Common myeloid progenitor, CD34-positive (primary cell): Measurements from ENCODE around the gene FMNL2.

Source experiments
- CTCF ChIA-PET: fragments of 350-600 bp; sonication (Branson Sonifier 250); formaldehyde crosslinking; loops from one replicate; lab custom pipeline; 2021; ENCODE audit warnings: antibody characterized with exemption; lab: Charles Lee
- POLR2A ChIA-PET: fragments of 350-600 bp; sonication (Branson Sonifier 250); formaldehyde crosslinking; loops from one replicate; lab custom pipeline; 2021; ENCODE audit warnings: antibody characterized with exemption; lab: Charles Lee
- DNase-seq, 3 donors: peaks; one replicate each; pipeline versions ENCODE4 v3.0.0 to v3.0.0-alpha.2; 2013
- H3K27ac ChIP-seq, 2 experiments: 1 replicate in 1 of 2; 2 replicates in 1 of 2; pipeline ENCODE4 v1.7.0; 2013; ENCODE audit warnings: inconsistent platforms in 2 of 2, low read length in 2 of 2, mild to moderate bottlenecking in 2 of 2, low read depth in 1 of 2, moderate library complexity in 1 of 2; ENCODE audit not compliant: severe bottlenecking in 2 of 2, insufficient read depth in 1 of 2, poor library complexity in 1 of 2
- H3K27me3 ChIP-seq, 5 experiments: replicated peaks in 2 of 5; 1 replicate in 3 of 5; 2 replicates in 2 of 5; pipeline versions ENCODE4 v1.6.1 to v1.7.0; 2013; ENCODE audit warnings: low read length in 4 of 5, mild to moderate bottlenecking in 2 of 5, moderate library complexity in 2 of 5, inconsistent platforms in 1 of 5; ENCODE audit not compliant: insufficient read depth in 5 of 5, control insufficient read depth in 4 of 5
- H3K36me3 ChIP-seq, 4 experiments: 1 replicate in 2 of 4; 2 replicates in 2 of 4; pipeline versions ENCODE4 v1.6.1 to v1.7.0; 2013; ENCODE audit warnings: low read length in 3 of 4, control low read depth in 1 of 4, mild to moderate bottlenecking in 1 of 4; ENCODE audit not compliant: control insufficient read depth in 4 of 4, insufficient read depth in 4 of 4
- H3K4me1 ChIP-seq, 4 experiments: 1 replicate in 3 of 4; 2 replicates in 1 of 4; pipeline versions ENCODE4 v1.6.1 to v1.7.1; 2013; ENCODE audit warnings: low read length in 3 of 4, mild to moderate bottlenecking in 3 of 4, control low read depth in 1 of 4, inconsistent platforms in 1 of 4, moderate library complexity in 1 of 4; ENCODE audit not compliant: control insufficient read depth in 4 of 4, insufficient read depth in 4 of 4; ENCODE audit errors: control extremely low read depth in 1 of 4
- H3K4me3 ChIP-seq, 7 experiments: 1 replicate in 4 of 7; 2 replicates in 3 of 7; pipeline versions ENCODE4 v1.5.1 to v1.7.0; 2013; ENCODE audit warnings: mild to moderate bottlenecking in 7 of 7, low read length in 6 of 7, moderate library complexity in 6 of 7, inconsistent platforms in 2 of 7, low read depth in 2 of 7, control low read depth in 1 of 7; ENCODE audit not compliant: insufficient read depth in 4 of 7, control insufficient read depth in 1 of 7; ENCODE audit errors: extremely low read depth in 1 of 7
- H3K9me3 ChIP-seq, 5 experiments: 1 replicate in 4 of 5; 2 replicates in 1 of 5; pipeline versions ENCODE4 v1.6.1 to v1.7.1; 2013; ENCODE audit warnings: low read length in 4 of 5, mild to moderate bottlenecking in 2 of 5, inconsistent platforms in 1 of 5, low read depth in 1 of 5, moderate library complexity in 1 of 5; ENCODE audit not compliant: control insufficient read depth in 4 of 5, insufficient read depth in 2 of 5; ENCODE audit errors: control extremely low read depth in 1 of 5
- WGBS: methylation state at CpG from one replicate; pipeline ENCODE4 v1.1.5; 2013; ENCODE audit not compliant: insufficient coverage; 5-methylcytosine and 5-hydroxymethylcytosine counted together

Gene FMNL2

DNA sequence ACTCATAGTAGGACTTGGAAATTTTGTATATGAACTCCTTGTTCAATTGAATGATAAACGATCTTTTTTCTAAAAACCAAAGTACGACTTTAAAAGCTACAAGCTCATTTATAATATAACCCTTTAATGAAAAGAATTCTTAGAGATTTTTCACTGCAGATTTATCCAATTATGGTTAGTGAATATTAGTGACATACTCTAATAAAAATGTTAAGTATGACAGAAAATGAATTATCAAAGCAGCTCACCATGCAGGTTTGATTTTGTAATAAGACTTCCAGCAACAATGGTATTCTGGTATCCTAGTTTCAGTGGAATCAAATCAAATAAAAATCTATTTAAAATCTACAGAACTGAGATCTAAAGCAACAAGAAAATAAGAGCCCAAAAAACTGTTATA is 343.8 kb downstream of the FMNL2 start:
- CTCF ChIA-PET, result no interaction called here
- POLR2A ChIA-PET, result no interaction called here
- Histone ChIP-seq H3K4me3 (no peak overlapping the region), H3K4me1 (no peaks in the 10 kb centered on the region), H3K36me3 (peaks cover 14 to 65% (median 43%) of the 10 kb centered on the region in 4 experiments), H3K9me3 (no peaks in the 10 kb centered on the region), H3K27me3 (no peaks in the 10 kb centered on the region), H3K27ac (no peak overlapping the region)
- DNase-seq, result no peak
- WGBS, result no CpG with 5 or more reads among the region's 2 CpGs

- H3K36me3 ChIP-seq, result peaks cover 10 to 33% (median 22%) of the 10 kb centered on the region in 4 experiments
- ChIA-PET POLR2A (no interaction called here), CTCF (interaction anchor here (0.9 to 1.0 kb wide), 2 partner anchors 17 to 1223 kb away, joined by 3 read pairs; no protein-coding TSS in a partner anchor)
- no peaks in the 10 kb centered on the region for H3K9me3 ChIP-seq
- no peaks in the 10 kb centered on the region for H3K27me3 ChIP-seq
- 97% methylated on average over 9 of the region's 9 CpGs for WGBS
- no peaks in the 10 kb centered on the region for H3K4me1 ChIP-seq
- H3K4me3 ChIP-seq, result no peak overlapping the region
- DNase-seq, result no peak
- H3K27ac ChIP-seq, result no peak overlapping the region
These were observed 347.7 kb downstream of the FMNL2 start for GRCh38 chr2:152682663-152683062.

DNA sequence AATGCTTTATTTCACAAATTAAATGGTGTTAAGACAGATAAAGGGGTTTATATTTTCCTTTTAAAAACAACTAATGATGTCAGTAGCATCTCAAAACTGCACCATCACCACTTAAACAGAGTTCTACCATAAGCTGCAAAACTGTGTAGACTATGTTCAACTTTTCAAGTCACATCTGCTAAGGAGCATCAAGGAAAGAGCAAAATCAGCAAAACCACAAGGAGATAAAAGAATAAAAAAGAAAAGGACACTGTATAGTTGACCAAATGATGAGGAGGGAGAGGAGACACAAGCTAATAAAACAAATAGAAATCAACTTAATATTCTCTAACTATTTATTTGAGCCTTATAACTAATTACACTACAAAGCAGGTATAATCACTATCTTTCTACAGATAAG is 348.4 kb downstream of the FMNL2 start:
- Histone ChIP-seq H3K4me3 (no peak overlapping the region), H3K27ac (no peak overlapping the region), H3K9me3 (no peaks in the 10 kb centered on the region), H3K27me3 (no peaks in the 10 kb centered on the region), H3K36me3 (peaks cover 12 to 37% (median 24%) of the 10 kb centered on the region in 4 experiments), H3K4me1 (no peaks in the 10 kb centered on the region)
- ChIA-PET CTCF (interaction anchor here (0.7 to 1.0 kb wide), 3 partner anchors 17 to 1224 kb away, joined by 3 read pairs; no protein-coding TSS in a partner anchor), POLR2A (no interaction called here)
- DNase-seq, result no peak

DNA sequence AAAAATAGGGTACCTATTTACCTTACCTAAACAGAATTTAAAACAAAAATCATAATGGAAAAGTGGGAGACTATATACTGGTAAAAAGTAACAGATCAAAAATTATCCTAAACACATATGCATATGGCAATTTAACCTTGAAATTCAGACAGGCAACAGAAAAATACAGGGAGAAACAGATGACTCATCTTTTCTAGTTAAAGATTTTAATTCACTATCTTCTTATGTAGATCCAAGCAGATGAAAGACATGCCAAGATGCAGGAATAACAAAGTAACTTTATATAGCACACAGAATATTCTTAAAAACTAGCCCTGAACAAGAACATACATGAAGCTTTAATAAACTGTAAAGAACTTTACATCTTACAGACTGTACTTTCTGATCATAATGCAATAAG is 351.3 kb downstream of the FMNL2 start:
- Histone ChIP-seq H3K9me3 (no peaks in the 10 kb centered on the region), H3K4me1 (no peaks in the 10 kb centered on the region), H3K27me3 (no peaks in the 10 kb centered on the region), H3K27ac (no peak overlapping the region), H3K4me3 (no peak overlapping the region), H3K36me3 (peaks cover 7 to 22% (median 14%) of the 10 kb centered on the region in 4 experiments)
- DNase-seq, result no peak
- ChIA-PET CTCF (no interaction called here), POLR2A (no interaction called here)

- WGBS, result no CpG with 5 or more reads among the region's 4 CpGs
- no peaks in the 10 kb centered on the region for H3K9me3 ChIP-seq
- H3K4me3 ChIP-seq, result no peak overlapping the region
- POLR2A ChIA-PET, result no interaction called here
- H3K36me3 ChIP-seq, result peaks cover 8 to 31% (median 15%) of the 10 kb centered on the region in 4 experiments
- CTCF ChIA-PET, result interaction anchor here (1.3 kb wide), 1 partner anchor 24 kb away, joined by 3 read pairs; the partner anchor contains the start of gene PRPF40A
- no peak overlapping the region for H3K27ac ChIP-seq
- no peak for DNase-seq
- H3K4me1 ChIP-seq, result peaks cover 0 to 16% (median 0%) of the 10 kb centered on the region in 4 experiments
- no peaks in the 10 kb centered on the region for H3K27me3 ChIP-seq
These were observed 358.1 kb downstream of the FMNL2 start for GRCh38 chr2:152693033-152693432.

DNA sequence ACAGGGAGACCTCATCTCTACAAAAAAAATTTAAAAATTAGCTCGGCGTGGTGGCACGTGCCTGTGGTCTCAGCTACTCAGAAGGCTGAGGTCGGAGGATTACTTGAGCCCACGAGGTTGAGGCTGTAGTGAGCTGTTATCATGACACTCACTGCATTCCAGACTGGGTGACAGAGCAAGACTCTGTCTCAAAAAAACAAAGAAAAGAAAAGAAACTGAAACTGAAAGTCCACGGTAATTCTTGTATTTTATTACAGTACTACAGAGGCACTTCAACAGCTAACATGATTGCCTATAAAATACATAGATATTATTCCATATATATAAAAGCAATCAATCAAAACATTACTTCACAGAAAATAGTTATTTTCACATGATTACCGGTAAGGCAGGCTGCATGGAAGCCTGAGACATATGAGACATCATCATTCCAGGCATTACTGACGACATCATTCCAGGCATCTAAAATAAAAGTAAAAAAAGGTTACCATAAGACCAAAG is 359.2 kb downstream of the FMNL2 start:
- CTCF ChIA-PET, result interaction anchor here (1.3 kb wide), 1 partner anchor 23 kb away, joined by 3 read pairs; the partner anchor contains the start of gene PRPF40A
- Histone ChIP-seq H3K27ac (peak overlapping the region; percentile 55 to 86), H3K36me3 (peaks cover 5 to 28% (median 12%) of the 10 kb centered on the region in 4 experiments), H3K9me3 (no peaks in the 10 kb centered on the region), H3K4me3 (peak overlapping the region in 5 of 7 experiments; percentile 35 to 81 (median 55)), H3K4me1 (peaks cover 0 to 16% (median 0%) of the 10 kb centered on the region in 4 experiments), H3K27me3 (no peaks in the 10 kb centered on the region)
- peak; percentile 59 to 87 (median 81) for DNase-seq
- POLR2A ChIA-PET, result no interaction called here
- 8% methylated on average over 4 of the region's 8 CpGs for WGBS

- no peak overlapping the region for H3K4me3 ChIP-seq
- whole genome bisulfite sequencing, result no CpG with 5 or more reads among the region's 3 CpGs
- no peak overlapping the region for H3K27ac ChIP-seq
- DNase-seq, result no peak
- peaks cover 0 to 16% (median 0%) of the 10 kb centered on the region in 4 experiments for H3K4me1 ChIP-seq
- CTCF ChIA-PET, result interaction anchor here (1.1 to 1.5 kb wide), 4 partner anchors 16 to 35 kb away, joined by 3 to 7 read pairs (median 3); partner anchors contain the start of gene PRPF40A
- peaks cover 2 to 25% (median 12%) of the 10 kb centered on the region in 4 experiments for H3K36me3 ChIP-seq
- no peaks in the 10 kb centered on the region for H3K9me3 ChIP-seq
- POLR2A ChIA-PET, result no interaction called here
- no peaks in the 10 kb centered on the region for H3K27me3 ChIP-seq
These were observed 360.8 kb downstream of the FMNL2 start for GRCh38 chr2:152695763-152696162.
